Measurements from ENCODE around the gene KLHL22.
"Not testable (repeated sequence)": the region's sequence is repeated elsewhere in the genome, so short reads cannot be mapped to it uniquely, and the experiment has no call there.

Gene KLHL22

DNA sequence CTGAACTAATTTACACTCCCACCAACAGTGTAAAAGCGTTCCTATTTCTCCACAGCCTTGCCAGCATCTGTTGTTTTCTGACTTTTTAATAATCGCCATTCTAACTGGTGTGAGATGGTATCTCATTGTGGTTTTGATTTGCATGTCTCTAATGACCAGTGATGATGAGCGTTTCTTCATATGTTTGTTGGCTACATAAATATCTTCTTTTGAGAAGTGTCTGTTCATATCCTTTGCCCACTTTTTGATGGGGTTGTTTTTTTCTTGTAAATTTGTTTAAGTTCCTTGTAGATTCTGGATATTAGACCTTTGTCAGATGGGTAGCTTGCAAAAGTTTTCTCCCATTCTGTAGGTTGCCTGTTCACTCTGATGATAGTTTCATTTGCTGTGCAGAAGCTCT is 79.9 kb downstream of the KLHL22 start:
- not testable (repeated sequence) for DNase-seq (ENCODE audit: low spot score)

DNA sequence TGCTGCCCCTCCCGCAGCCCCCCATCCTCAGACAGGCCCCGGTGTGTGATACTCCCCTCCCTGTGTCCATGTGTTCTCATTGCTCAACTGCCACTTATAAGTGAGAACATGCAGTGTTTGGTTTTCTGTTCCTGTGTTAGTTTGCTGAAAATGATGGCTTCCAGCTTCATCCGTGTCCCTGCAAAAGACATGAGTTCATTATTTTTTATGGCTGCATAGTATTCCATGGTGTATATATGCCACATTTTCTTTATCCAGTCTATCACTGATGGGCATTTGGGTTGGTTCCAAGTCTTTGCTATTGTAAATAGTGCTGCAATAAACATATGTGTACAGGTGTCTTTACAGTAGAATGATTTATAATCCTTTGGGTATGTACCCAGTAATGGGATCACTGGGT is 80.4 kb downstream of the KLHL22 start:
- not testable (repeated sequence) for DNase-seq (ENCODE audit: low spot score)

DNA sequence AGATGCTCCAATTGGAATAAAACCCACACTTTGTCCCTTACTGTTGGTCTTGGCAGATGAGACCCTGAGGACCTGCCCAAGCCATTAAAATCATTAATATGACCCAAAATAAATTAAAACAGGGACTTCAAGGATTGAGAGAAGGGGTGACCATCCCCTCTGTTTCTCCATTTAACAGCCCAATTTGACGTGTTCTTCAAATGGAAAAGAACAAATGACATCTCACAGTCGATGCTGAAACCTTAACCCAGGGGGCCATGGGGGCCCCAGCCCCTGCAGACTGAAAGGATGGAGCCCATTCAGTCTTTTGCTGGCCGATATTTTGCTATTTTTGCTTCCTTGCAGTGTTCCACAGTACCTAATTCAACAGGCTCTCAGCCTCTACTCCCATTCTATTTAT is 81.1 kb downstream of the KLHL22 start:
- no peak for DNase-seq (ENCODE audit: low spot score)

DNA sequence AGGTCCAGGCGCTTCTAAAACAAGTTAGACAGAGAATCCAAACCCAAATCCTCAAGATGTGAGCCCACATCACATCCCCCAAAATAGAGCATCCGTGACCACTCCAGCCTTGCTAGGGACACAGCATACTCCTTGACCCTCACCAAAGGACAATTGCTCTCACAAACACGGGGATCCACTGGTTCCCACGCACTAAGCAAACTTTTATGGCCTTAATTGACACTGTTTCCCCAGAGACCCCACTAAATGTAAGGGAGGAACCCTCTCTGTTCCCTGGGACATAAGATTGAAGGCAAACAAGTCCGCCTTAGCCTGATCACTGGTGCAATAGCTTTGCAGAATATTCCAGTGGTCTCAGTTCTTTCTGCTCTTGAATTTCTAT is 81.5 kb downstream of the KLHL22 start:
- no peak for DNase-seq (ENCODE audit: low spot score)

DNA sequence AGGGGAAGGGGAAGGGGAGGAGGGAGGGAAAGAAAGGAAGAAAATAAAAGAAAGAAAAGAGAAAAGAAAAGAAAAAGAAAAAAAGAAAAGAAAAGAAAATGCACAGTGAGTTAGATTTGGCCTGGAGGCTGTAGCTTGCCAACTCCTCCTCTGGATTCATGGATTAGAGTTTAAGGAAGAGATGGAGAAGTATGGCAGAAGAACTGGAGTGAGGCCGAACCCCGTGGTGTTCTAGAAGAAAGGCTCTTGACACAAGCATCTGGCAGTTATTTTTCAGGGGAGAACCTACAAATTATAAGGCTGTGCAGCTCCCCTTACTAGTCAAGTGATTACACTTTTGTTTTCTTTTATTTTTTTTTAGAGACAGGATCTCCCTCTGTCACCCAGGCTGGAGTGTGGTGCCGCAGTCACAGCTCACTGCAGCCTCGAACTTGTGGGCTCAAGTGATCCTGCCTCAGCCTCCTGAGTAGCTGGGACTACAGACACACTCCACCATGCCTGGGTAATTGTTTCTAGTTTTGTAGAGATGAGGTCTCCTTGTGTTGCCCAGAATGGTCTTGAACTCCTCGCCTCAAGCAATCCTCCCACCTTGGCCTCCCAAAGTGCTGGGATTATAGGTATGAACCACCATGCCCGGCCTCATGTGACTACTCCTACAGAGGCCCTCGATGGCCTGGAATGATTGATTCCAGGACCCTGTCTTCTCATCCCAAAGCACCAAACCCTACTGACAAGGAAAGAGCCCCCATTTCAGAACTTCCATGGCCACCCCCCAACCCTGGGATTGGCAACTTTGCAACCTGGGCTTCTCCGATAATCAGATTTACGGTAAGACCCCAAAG is 82.2 kb downstream of the KLHL22 start:
- no peak for DNase-seq (ENCODE audit: low spot score)

DNA sequence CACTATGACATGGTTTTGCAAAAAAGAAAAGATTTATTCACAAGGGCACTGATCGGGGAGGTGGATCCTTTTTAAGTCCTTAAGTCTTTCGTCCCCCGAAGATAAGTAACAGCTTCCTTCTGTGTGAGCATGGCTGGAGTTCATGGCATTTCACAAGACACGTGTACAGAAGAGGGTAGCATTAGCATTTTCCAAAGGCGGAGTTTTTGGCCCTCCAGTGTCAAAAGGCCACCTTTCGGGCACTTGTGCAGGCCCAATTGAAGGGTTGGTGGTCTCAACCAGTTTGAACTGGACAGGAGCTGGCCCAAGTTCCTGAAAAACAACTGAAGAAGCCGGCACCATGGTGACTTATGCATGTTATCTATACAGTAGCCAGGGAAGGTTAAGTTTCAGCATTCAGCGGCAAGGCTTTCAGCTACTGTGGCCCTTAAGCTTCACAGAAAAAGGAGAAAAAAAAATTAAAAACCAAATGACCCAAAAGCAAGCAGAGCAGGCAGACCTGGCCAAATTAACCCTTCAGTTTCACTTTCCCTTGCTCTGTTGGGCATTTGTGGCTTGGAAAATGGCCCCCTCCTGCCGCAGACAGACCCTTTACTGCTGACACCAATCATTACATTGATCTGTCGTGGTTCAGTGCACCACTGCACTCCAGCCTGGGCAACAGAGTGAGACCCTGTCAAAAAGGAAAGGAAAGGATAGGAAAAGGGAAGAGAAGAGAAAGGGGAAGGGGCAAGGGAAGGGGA is 83.0 kb downstream of the KLHL22 start:
- DNase-seq (ENCODE audit: low spot score): no peak

DNA sequence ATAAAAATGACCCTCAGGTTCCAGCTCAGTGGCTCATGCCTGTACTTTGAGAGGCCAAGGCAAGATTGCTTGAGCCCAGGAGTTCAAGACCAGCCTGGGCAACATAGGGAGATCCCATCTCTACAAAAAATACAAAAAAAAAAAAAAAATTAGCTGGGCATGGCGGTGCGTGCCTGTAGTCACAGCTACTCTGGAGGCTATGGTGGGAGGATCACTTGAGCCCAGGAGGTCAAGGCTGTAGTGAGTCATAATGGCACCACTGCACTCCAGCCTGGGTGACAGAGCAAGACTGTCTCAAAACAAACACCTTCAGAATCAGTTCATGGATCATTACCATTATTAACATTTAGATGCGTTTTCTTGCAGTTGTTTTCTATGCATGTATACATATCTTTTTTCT is 86.2 kb downstream of the KLHL22 start:
- DNase-seq (ENCODE audit: low spot score): not testable (repeated sequence)

DNA sequence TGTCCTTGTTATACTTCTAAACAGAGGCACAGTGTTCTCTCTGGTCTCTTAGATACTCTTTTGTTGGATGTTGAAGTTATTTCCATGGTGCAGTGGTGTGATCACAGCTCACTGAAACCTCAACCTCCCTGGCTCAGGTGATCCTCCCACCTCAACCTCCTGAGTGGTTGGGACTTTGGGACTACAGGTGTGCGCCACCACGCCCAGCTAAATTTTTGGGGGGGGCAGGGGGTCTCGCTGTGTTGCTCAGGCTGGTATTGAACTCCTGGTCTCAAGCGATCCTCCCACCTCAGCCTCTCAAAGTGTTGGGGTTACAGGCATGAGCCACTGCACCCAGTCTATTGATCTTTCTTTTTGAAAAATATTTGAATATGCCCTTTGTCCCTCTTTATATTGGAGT is 86.7 kb downstream of the KLHL22 start:
- DNase-seq (ENCODE audit: low spot score): no peak

DNA sequence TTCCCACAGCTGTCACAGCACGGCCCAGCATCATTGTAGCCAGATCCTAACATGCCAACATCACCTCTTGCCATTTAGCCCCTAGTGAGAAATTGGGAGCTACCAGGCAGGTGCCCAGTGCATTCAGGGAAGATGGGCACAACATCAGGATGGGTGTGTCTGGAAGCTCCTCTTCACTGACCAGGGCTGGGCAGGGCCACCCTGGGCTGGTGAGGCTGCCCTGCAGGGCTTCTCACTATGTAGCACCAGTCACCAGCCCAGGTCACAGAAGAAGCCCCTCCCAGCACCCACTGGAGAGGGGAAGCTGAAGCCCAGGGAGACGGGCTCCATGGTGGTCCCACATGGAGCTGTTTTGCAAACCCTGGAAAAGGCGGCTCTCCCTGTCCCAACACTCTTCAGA is 87.8 kb downstream of the KLHL22 start:
- no peak for DNase-seq (ENCODE audit: low spot score)

DNA sequence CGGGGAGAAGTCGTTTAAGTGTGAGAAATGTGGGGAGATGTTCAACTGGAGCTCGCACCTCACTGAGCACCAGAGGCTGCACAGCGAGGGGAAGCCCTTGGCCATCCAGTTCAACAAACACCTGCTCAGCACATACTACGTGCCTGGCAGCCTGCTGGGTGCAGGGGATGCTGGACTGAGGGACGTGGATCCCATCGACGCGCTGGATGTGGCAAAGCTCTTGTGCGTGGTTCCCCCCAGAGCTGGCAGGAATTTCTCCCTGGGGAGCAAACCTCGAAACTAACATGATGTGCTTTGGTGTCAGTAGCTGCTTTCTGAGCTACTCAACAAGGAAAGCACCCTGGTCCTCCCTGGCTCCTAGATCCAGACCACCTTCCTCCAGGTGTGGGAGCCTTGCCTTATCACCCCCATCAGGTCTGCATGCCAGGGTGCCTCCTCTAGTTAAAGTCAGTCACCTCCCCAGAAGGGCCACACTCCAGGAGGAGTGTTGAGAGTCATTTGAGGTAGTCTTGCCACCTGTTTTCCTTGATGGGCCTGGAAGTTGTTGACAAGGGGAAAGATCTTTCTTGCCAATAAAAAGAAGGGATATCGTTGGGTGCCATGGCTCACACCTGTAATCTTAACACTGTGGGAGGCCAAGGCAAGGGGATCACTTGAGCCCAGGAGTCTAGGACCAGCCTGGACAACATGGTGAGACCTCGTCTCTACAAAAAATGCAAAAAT is 88.7 kb downstream of the KLHL22 start:
- DNase-seq (ENCODE audit: low spot score): no peak

DNA sequence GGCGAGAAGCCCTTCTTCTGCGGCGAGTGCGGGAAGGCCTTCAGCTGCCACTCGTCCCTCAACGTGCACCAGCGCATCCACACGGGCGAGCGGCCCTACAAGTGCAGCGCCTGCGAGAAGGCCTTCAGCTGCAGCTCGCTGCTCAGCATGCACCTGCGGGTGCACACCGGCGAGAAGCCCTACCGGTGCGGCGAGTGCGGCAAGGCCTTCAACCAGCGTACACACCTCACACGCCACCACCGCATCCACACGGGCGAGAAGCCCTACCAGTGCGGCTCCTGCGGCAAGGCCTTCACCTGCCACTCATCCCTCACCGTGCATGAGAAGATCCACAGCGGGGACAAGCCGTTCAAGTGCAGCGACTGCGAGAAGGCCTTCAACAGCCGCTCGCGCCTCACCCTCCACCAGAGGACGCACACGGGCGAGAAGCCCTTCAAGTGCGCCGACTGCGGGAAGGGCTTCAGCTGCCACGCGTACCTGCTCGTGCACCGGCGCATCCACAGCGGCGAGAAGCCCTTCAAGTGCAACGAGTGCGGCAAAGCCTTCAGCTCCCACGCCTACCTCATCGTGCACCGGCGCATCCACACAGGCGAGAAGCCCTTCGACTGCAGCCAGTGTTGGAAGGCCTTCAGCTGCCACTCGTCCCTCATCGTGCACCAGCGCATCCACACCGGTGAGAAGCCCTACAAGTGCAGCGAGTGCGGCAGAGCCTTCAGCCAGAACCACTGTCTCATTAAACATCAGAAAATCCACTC is 89.5 kb downstream of the KLHL22 start:
- no peak for DNase-seq (ENCODE audit: low spot score)

DNA sequence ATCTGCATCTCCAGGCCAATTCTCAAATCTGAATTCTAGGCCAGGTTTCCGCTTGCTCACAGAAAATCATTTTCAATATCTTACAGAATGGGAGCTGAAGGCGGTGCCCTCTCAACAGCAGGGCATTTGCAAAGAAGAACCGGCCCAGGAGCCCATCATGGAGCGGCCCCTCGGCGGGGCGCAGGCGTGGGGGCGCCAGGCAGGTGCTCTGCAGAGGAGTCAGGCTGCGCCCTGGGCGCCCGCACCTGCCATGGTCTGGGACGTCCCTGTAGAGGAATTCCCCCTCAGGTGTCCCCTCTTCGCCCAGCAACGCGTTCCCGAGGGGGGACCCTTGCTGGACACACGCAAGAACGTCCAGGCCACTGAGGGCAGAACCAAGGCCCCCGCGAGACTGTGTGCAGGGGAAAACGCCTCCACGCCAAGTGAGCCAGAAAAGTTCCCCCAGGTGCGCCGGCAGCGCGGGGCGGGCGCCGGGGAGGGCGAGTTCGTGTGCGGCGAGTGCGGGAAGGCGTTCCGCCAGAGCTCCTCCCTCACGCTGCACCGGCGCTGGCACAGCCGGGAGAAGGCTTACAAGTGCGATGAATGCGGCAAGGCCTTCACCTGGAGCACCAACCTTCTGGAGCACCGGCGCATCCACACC is 90.2 kb downstream of the KLHL22 start:
- no peak for DNase-seq (ENCODE audit: low spot score)

DNA sequence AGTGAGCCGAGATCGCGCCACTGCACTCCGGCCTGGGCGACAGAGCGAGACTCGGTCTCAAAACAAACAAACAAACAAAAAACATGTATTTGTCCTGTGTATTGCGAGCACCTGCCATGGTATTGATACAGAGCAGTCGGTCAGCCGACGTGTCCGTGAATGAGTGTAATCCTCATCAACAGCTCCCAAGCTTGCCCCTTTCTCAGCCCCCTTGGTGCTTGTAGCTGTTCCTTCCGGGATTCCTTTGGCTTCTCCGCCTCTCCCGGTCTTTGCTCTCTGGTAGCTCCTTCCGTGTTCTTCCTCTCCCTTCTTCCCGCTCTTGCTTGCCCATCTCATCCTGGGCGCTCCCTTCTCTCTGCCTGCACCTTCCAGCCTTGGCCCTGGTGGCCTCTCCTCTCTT is 90.7 kb downstream of the KLHL22 start:
- DNase-seq (ENCODE audit: low spot score): no peak

DNA sequence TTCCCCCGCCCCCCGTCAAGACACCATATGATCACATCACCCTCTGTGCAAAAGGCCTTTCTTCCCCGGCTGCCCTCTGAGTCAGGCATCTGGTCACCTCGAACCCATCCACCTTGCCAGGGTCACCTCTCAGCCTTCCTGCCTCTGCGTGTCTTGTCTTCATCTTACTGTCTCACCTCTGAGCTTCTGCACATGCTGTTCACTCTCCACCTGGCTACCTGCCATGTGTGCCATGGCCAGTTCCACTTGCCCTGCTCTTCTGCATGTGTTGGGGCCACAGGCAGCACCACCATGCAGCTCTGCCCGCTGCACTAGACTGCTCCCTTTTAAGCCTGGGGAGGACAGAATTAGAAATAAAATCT is 91.8 kb downstream of the KLHL22 start:
- DNase-seq (ENCODE audit: low spot score): no peak

DNA sequence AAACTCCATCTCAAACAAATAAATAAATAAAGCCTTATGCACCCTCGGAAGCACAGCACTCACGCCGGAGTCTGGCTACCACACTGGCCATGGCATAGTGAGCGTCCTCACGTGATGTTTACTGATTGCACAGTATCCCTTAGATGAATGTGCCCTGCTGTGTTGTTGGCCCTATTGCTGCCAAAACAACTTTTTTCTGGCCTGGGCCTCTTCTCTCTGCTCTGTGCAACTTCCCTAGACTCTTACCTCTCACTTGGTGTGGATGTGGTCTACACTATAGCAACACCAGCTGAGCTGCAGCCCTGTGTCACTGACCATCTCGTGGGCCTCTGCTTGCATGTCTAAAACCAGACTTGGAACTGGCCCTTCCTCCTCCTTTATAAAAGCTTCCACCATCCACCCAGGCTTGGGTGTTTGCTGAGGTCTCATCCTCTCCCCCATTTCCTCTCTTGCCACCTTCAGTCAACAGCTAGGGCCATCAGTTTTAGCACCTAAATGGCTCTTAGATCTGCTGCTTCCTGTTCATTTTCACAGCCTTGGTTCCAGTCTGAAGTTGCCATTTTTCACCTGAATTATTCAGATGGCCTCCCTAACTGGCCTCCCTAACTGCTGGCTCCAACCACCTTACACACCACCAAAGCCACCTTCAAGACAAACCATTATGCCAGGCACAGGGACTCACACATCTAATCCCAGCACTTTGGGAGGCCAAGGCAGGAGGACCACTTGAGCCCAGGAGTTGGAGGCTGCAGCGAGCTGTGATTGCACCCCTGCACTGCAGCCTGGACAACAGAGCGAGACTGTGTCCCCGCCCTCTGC is 92.4 kb downstream of the KLHL22 start:
- no peak for DNase-seq (ENCODE audit: low spot score)

DNA sequence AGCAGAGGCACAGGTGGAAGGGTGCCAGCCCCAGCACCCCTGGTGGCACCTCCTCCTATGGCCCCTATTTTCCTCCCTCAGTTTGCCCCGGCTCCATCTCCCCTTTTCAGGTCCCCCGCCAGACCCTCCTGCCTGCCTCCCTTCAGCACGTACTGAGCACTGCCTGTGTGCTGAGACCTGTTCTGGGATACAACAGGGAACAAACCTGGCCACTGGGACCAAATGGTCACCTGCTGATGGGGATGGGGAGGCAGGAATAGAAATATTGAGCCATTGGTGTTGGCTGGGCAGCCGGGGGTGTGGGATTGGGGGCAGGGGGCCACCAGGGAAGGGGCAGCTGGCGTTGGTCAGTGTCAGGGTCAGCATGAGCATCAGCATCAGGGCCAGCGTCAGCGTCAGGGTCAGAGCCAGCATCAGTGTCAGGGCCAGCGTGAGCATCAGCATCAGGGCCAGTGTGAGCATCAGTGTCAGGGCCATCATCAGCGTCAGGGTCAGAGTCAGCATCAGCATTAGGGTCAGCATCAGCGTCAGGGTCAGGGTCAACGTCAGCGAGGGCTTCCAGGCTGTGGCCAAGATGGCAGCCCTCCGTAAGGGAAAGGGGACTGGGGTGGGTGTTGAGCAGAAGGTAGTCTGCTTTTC is 94.1 kb downstream of the KLHL22 start:
- no peak for DNase-seq (ENCODE audit: low spot score)

DNA sequence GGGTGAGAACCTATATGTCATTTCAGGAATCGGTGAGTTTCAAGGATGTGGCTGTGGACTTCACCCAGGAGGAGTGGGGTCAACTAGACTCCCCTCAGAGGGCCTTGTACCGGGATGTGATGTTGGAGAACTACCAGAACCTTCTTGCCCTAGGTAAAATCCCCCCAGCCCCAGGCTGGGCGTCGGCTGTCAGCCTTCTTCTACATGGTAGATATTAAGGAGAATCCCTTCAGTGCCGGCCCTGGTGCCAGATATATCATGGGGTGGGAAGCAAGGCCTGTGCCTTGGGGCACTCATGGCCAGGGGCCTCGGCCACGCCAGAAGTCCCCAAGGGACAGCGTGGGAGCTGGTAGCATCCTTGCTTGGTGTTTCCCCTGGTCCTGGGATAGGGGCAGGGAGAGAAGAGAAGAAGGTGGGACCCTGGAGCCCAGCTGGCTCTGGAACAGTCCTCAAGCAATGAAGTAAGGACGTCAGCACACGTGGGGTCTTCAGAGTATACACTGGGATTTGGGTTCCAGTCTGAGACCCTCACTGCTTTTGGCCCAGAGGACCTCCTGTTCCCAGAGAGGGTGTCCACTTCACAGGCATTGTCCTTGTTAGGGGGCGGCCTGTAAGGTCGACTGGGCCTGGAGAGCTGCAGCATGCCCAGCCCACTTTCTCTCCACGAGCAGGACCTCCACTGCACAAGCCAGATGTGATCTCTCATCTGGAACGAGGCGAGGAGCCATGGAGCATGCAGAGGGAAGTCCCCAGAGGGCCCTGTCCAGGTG is 94.8 kb downstream of the KLHL22 start:
- no peak for DNase-seq (ENCODE audit: low spot score)

DNA sequence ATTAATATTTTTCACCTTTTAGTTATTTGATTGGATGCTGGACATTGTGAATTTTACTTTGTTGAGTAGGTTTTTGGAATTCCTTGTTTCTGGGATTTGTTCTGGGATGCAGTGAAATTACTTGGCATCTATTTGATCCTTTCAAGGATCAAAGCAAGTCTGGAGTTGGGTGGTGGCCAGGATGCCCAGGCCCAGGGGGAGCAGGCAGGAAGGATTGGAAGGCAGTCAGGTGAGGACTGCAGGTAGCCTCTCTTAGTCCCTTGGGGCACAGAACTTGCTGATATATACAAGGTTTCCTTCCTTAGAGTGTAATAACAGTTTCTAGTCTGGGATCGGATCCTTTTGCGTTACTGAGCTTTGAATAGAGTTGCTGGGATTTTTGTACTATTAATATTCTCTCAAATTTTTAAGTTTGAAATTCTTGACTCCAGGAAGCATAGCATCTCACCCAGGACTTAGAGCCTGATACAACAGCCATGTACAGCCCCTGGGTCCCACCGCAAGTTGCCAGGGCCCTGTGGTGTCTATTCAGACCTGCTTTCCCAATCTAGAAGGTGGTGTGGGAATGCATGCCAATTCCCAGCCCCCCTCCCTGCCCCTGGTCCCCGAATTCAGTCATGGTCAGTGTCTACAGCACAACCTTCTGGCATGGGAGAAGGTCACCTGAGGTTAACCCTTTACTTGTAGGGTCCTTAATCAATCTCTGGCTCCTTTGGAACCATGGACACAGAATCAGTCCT is 95.6 kb downstream of the KLHL22 start:
- no peak for DNase-seq (ENCODE audit: low spot score)

DNA sequence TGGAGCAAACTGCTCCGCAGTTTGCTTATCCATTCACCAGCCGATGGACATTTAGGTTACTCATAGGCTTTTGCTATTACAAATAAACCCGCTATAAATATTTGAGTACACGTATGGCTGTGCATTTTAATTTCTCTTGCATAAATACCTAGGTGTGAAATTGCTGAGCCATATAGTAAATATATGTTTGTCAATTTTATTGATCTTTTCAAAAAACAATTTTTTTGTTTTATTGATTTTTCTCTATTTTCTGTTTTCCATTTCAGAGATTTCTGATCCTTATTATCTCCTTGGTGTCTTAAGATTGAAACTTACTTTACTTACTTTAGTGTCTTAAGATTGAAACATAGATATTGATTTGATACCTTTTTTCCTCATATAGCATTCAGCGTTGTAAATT is 97.2 kb downstream of the KLHL22 start:
- no peak for DNase-seq (ENCODE audit: low spot score)

Measured in LoVo (cell line).